SK-N-MC (cell line): ENCODE data around the gene RAB30.

Experiments used
- EZH2 ChIP-seq: fragments of 200-600 bp; sonication (generic); IDR thresholded peaks from one replicate; pipeline ENCODE4 v1.6.1; 2017; ENCODE audit warnings: antibody characterized with exemption
- FOXP2 ChIP-seq: optimal IDR thresholded peaks from 2 replicates; pipeline ENCODE3; 2011; ENCODE audit warnings: mild to moderate bottlenecking, moderate library complexity; ENCODE audit not compliant: insufficient read depth; ENCODE audit errors: extremely low read length, control extremely low read depth
- POLR2AphosphoS5 ChIP-seq: IDR thresholded peaks from 2 replicates; pipeline ENCODE4 v1.6.1; 2012; ENCODE audit warnings: mild to moderate bottlenecking, low read depth, low read length, borderline replicate concordance

DNA sequence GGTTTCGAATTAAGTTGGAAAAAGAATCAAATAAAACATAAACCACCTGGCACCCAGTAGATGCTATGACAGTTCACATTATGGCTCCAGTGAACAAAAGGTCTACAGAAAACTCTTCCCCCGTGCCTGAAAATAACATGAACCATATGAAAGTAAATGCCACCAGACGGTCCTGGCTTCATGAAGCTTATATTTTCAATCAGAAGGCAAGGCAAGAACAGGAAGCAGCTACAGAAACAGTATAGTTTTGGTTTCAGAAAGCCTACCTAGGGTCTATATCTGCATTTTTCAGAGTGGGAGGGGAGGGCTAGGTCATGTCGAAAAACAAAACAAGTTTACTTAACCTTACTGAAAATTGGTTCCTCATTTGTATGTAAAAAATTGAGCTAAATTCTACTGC lies 9.8 kb downstream of the RAB30 start:
- TF ChIP-seq POLR2AphosphoS5 (no peak), EZH2 (no peak), FOXP2 (no peak)
